Keratinocyte (primary cell): ENCODE results near the gene RBSN. TPM values are rescaled to one million over a fixed set of nuclear protein-coding genes. Genes with fewer than 3 reads are reported as not detected.

ENCODE experiments used
- DNase-seq: peaks from one replicate; pipeline ENCODE4 v3.0.0-alpha.2; 2011; ENCODE audit warnings: low read depth, missing footprints, low spot score
- FAIRE-seq: peaks from 2 replicates; lab custom pipeline; 2011; peaks lifted over from hg19 to GRCh38; lab: Jason Lieb, UNC
- H2AFZ ChIP-seq: 2 replicates; pipeline ENCODE4 v1.6.0; 2012; ENCODE audit warnings: low read length, control low read depth, inconsistent platforms; ENCODE audit not compliant: control insufficient read depth
- H3K27ac ChIP-seq: 2 replicates; pipeline ENCODE4 v1.5.1; 2011; ENCODE audit warnings: low read length; ENCODE audit not compliant: control insufficient read depth, insufficient read depth
- H3K27me3 ChIP-seq: 3 replicates; pipeline ENCODE4 v1.6.0; 2011; ENCODE audit warnings: low read length; ENCODE audit not compliant: control insufficient read depth, insufficient read depth; ENCODE audit errors: extremely low read depth
- H3K36me3 ChIP-seq, 2 experiments: 2 replicates in 1 of 2; 3 replicates in 1 of 2; pipeline ENCODE4 v1.5.1; 2011; ENCODE audit warnings: low read length in 2 of 2, mild to moderate bottlenecking in 1 of 2; ENCODE audit not compliant: control insufficient read depth in 2 of 2, insufficient read depth in 2 of 2; ENCODE audit errors: extremely low read depth in 1 of 2
- H3K4me1 ChIP-seq: 3 replicates; pipeline ENCODE4 v1.5.1; 2011; ENCODE audit warnings: low read length; ENCODE audit not compliant: control insufficient read depth, insufficient read depth; ENCODE audit errors: extremely low read depth
- H3K4me2 ChIP-seq: 3 replicates; pipeline ENCODE4 v1.6.0; 2011; ENCODE audit warnings: low read depth, low read length; ENCODE audit not compliant: control insufficient read depth, insufficient read depth; ENCODE audit errors: extremely low read depth
- H3K4me3 ChIP-seq, 3 experiments: fragments of 200-600 bp in 1 of 3; sonication (generic) in 1 of 3; 2 replicates in 2 of 3; 3 replicates in 1 of 3; pipeline ENCODE4 v1.5.1; 2011 to 2016; ENCODE audit warnings: low read length in 3 of 3, mild to moderate bottlenecking in 3 of 3, control low read depth in 2 of 3, inconsistent platforms in 1 of 3, low read depth in 1 of 3, mixed read lengths in 1 of 3, mixed run types in 1 of 3, moderate library complexity in 1 of 3; ENCODE audit not compliant: control insufficient read depth in 2 of 3, insufficient read depth in 2 of 3; ENCODE audit errors: extremely low read depth in 1 of 3
- H3K79me2 ChIP-seq: 2 replicates; pipeline ENCODE4 v1.6.0; 2012; ENCODE audit warnings: low read length; ENCODE audit not compliant: control insufficient read depth, insufficient read depth
- H3K9ac ChIP-seq: 3 replicates; pipeline ENCODE4 v1.6.0; 2011; ENCODE audit warnings: low read length; ENCODE audit not compliant: control insufficient read depth, insufficient read depth; ENCODE audit errors: extremely low read depth
- H3K9me1 ChIP-seq: 3 replicates; pipeline ENCODE4 v1.6.0; 2011; ENCODE audit warnings: low read length; ENCODE audit not compliant: control insufficient read depth, insufficient read depth; ENCODE audit errors: extremely low read depth
- H3K9me3 ChIP-seq: 2 replicates; pipeline ENCODE4 v1.5.1; 2012; ENCODE audit warnings: low read depth, low read length; ENCODE audit not compliant: control insufficient read depth
- H4K20me1 ChIP-seq: 3 replicates; pipeline ENCODE4 v1.6.0; 2011; ENCODE audit warnings: low read length; ENCODE audit not compliant: control insufficient read depth, insufficient read depth; ENCODE audit errors: extremely low read depth
- EZH2 ChIP-seq: IDR thresholded peaks from one replicate; pipeline ENCODE4 v1.6.1; 2012; ENCODE audit warnings: inconsistent platforms, mild to moderate bottlenecking, low read length, moderate library complexity
- dilution Hi-C: fragments of 300-500 bp; cut with MboI; formaldehyde crosslinking; loops from one replicate; pipeline ENCODE4 v1.7.0; 2020; ENCODE audit warnings: low sequenced_read_pairs; ENCODE audit not compliant: extremely low pct_ligation_motif_present
- polyA plus RNA-seq, 5 experiments: library from polyadenylated mRNA; depleted of rRNA in 3 of 5; stranded (reverse) in 3 of 5; stranded (forward) in 1 of 5; unstranded in 1 of 5; fragments of >200 nt; gene quantifications; 1 replicate in 1 of 5; 2 replicates in 3 of 5; 3 replicates in 1 of 5; pipeline versions ENCODE4 v1.2.1 to v1.2.3, GENCODE V29; 2011 to 2012; ENCODE audit warnings: missing spikeins in 2 of 5, low read depth in 1 of 5, low replicate concordance in 1 of 5
- TF ChIP-seq, protein P1 (sequence below), 3 experiments: IDR thresholded peaks in 1 of 3; conservative IDR thresholded peaks in 1 of 3; optimal IDR thresholded peaks in 1 of 3; 2 replicates in 2 of 3; 3 replicates in 1 of 3; pipeline versions ENCODE3 to v1.5.1; 2011; ENCODE audit warnings: low read length in 3 of 3, mild to moderate bottlenecking in 3 of 3, moderate library complexity in 2 of 3, control low read depth in 1 of 3, inconsistent platforms in 1 of 3; ENCODE audit not compliant: insufficient read depth in 2 of 3; ENCODE audit errors: extremely low read depth in 1 of 3

Gene RBSN
- polyA plus RNA-seq, 1 donor (not counting 4 experiments of a cell fraction or from before 2014, with no cell fraction given) = 8.4 TPM

DNA sequence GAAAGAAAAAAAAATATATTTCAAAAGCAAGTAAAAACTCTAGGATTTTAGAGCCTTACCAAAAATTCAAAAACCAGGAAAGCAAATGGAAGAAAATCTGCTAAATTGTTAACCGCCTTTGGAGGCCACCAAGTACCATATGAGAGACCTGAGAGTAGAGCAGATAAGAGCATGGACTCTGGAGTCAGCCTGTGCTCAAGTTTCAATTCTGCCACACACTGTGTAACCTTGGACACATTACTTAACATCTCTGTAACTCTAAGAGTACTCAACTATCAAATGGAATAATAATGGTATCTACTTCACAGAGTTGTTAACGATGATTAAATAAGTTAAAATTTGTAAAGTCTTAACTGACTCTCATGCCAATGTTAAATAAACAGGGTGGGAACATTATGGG lies 12.7 kb downstream of the RBSN start:
- Histone ChIP-seq H3K27ac (no peak overlapping the region), H3K36me3 (peaks cover 24 to 42% of the 10 kb centered on the region in 2 experiments), H3K4me2 (no peak overlapping the region), H3K4me3 (no peak overlapping the region), H2AFZ (no peak overlapping the region), H3K4me1 (no peaks in the 10 kb centered on the region), H3K9ac (no peak overlapping the region), H3K9me3 (no peaks in the 10 kb centered on the region), H3K9me1 (no peaks in the 10 kb centered on the region), H3K79me2 (no peaks in the 10 kb centered on the region), H4K20me1 (no peaks in the 10 kb centered on the region), H3K27me3 (no peaks in the 10 kb centered on the region)
- dilution Hi-C loops = no loop called here
- no peak for DNase-seq
- TF ChIP-seq EZH2 = no peak
- TF ChIP-seq, protein P1, sequence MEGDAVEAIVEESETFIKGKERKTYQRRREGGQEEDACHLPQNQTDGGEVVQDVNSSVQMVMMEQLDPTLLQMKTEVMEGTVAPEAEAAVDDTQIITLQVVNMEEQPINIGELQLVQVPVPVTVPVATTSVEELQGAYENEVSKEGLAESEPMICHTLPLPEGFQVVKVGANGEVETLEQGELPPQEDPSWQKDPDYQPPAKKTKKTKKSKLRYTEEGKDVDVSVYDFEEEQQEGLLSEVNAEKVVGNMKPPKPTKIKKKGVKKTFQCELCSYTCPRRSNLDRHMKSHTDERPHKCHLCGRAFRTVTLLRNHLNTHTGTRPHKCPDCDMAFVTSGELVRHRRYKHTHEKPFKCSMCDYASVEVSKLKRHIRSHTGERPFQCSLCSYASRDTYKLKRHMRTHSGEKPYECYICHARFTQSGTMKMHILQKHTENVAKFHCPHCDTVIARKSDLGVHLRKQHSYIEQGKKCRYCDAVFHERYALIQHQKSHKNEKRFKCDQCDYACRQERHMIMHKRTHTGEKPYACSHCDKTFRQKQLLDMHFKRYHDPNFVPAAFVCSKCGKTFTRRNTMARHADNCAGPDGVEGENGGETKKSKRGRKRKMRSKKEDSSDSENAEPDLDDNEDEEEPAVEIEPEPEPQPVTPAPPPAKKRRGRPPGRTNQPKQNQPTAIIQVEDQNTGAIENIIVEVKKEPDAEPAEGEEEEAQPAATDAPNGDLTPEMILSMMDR (optimal IDR thresholded peaks at IDR 0.05 in 1 of 3, IDR thresholded peaks at IDR 0.05 in 1 of 3, conservative IDR thresholded peaks at IDR 0.05 in 1 of 3; ENCODE audit: extremely low read depth in 1 of 3, insufficient read depth in 2 of 3, low read length in 3 of 3) = no peak
- FAIRE-seq = no peak

DNA sequence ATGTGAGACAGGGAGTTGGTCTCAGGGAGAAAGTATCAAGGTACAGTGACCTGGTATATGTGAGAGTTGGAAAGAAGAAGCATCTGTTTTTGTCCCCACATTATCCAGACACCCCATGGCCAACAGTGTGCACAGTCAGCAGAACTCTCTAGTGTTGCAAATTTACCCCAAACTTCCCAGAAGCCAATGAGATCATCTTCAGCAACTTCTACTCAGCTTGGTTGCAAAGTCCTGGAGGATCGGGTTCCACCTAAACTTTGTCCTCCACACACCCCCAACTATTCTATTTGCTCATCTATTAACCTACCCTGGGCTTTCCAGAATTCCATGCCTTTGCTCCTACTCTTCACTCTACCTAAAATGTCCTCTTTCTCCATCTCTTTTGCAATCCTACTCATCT lies 15.7 kb downstream of the RBSN start:
- Histone ChIP-seq H3K36me3 (peaks cover 27 to 40% of the 10 kb centered on the region in 2 experiments), H3K9me1 (no peaks in the 10 kb centered on the region), H3K79me2 (no peaks in the 10 kb centered on the region), H3K4me2 (no peak overlapping the region), H4K20me1 (no peaks in the 10 kb centered on the region), H3K27ac (no peak overlapping the region), H3K9me3 (no peaks in the 10 kb centered on the region), H2AFZ (no peak overlapping the region), H3K4me1 (no peaks in the 10 kb centered on the region), H3K4me3 (no peak overlapping the region), H3K27me3 (no peaks in the 10 kb centered on the region), H3K9ac (no peak overlapping the region)
- DNase-seq = no peak
- FAIRE-seq = no peak
- TF ChIP-seq, protein P1 (optimal IDR thresholded peaks at IDR 0.05 in 1 of 3, IDR thresholded peaks at IDR 0.05 in 1 of 3, conservative IDR thresholded peaks at IDR 0.05 in 1 of 3; ENCODE audit: extremely low read depth in 1 of 3, insufficient read depth in 2 of 3, low read length in 3 of 3) = no peak
- no peak for TF ChIP-seq EZH2
- dilution Hi-C loops = no loop called here
